Left ventricle myocardium inferior (tissue), 1 donor: Measurements from ENCODE around the gene MAPK13. TPM values are rescaled to one million over a fixed set of nuclear protein-coding genes. Genes with fewer than 3 reads are reported as not detected.

Experiments used
- DNase-seq: peaks from one replicate; pipeline ENCODE4 v3.0.0-alpha.2; 2020
- H3K27ac ChIP-seq: fragments of 200-600 bp; replicated peaks from 2 replicates; pipeline ENCODE4 v1.8.0; 2021
- H3K27me3 ChIP-seq: fragments of 200-600 bp; 2 replicates; pipeline ENCODE4 v1.8.0; 2021; ENCODE audit warnings: low read depth
- H3K36me3 ChIP-seq: fragments of 200-600 bp; 2 replicates; pipeline ENCODE4 v1.8.0; 2021
- H3K4me1 ChIP-seq: fragments of 200-600 bp; 2 replicates; pipeline ENCODE4 v1.8.0; 2021
- H3K4me3 ChIP-seq: fragments of 200-600 bp; 2 replicates; pipeline ENCODE4 v1.8.0; 2021; ENCODE audit warnings: mild to moderate bottlenecking, moderate library complexity
- H3K9me3 ChIP-seq: fragments of 200-600 bp; replicated peaks from 2 replicates; pipeline ENCODE4 v1.8.0; 2021
- intact Hi-C: fragments of 100-400 bp; cut with micrococcal nuclease; formaldehyde crosslinking; loops from one replicate; pipeline ENCODE4 v1.11.0; 2022
- total RNA-seq: library from RNA; stranded (reverse); fragmentation: NEBNext Ultra II Directional; extraction: Animal tissue kit (Norgen Biotek cat#: 25700); gene quantifications from one replicate; pipeline ENCODE4 v1.2.1, GENCODE V29; 2021
- TF ChIP-seq, protein P1 (sequence below): fragments of 200-600 bp; IDR thresholded peaks from 2 replicates; pipeline ENCODE4 v1.8.0; 2021; ENCODE audit warnings: antibody characterized with exemption, mild to moderate bottlenecking, borderline replicate concordance
- donor health status: DM: no; HTN: yes; CAD: no; lungs with severe emphysema.

The MAPK13 gene
- total RNA-seq, 1 donor from 2014 or later = 0.33 TPM

- no peak for DNase-seq
- H3K9me3 ChIP-seq = no peaks in the 10 kb centered on the region
- H3K27me3 ChIP-seq = no peaks in the 10 kb centered on the region
- H3K4me3 ChIP-seq = no peak overlapping the region
- intact Hi-C loops = no loop called here
- H3K27ac ChIP-seq = no peak overlapping the region
- TF ChIP-seq, protein P1, sequence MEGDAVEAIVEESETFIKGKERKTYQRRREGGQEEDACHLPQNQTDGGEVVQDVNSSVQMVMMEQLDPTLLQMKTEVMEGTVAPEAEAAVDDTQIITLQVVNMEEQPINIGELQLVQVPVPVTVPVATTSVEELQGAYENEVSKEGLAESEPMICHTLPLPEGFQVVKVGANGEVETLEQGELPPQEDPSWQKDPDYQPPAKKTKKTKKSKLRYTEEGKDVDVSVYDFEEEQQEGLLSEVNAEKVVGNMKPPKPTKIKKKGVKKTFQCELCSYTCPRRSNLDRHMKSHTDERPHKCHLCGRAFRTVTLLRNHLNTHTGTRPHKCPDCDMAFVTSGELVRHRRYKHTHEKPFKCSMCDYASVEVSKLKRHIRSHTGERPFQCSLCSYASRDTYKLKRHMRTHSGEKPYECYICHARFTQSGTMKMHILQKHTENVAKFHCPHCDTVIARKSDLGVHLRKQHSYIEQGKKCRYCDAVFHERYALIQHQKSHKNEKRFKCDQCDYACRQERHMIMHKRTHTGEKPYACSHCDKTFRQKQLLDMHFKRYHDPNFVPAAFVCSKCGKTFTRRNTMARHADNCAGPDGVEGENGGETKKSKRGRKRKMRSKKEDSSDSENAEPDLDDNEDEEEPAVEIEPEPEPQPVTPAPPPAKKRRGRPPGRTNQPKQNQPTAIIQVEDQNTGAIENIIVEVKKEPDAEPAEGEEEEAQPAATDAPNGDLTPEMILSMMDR = no peak
- H3K4me1 ChIP-seq = peaks cover 39% of the 10 kb centered on the region
- peaks cover 29% of the 10 kb centered on the region for H3K36me3 ChIP-seq
These were observed 30.3 kb upstream of the MAPK13 start for GRCh38 chr6:36099869-36100483.

- Histone ChIP-seq H3K9me3 (no peaks in the 10 kb centered on the region), H3K4me1 (peaks cover 37% of the 10 kb centered on the region), H3K36me3 (peaks cover 27% of the 10 kb centered on the region), H3K27ac (no peak overlapping the region), H3K27me3 (no peaks in the 10 kb centered on the region), H3K4me3 (no peak overlapping the region)
- intact Hi-C loops = no loop called here
- TF ChIP-seq, protein P1 = no peak
- DNase-seq = no peak
These were observed 28.6 kb upstream of the MAPK13 start for GRCh38 chr6:36101691-36102090.

- DNase-seq = no peak
- H3K27me3 ChIP-seq = no peaks in the 10 kb centered on the region
- intact Hi-C loops = no loop called here
- H3K4me1 ChIP-seq = peaks cover 37% of the 10 kb centered on the region
- no peaks in the 10 kb centered on the region for H3K9me3 ChIP-seq
- H3K27ac ChIP-seq = no peak overlapping the region
- TF ChIP-seq, protein P1 = no peak
- H3K4me3 ChIP-seq = no peak overlapping the region
- peaks cover 31% of the 10 kb centered on the region for H3K36me3 ChIP-seq
These were observed 27.5 kb upstream of the MAPK13 start for GRCh38 chr6:36102853-36103252.

DNA sequence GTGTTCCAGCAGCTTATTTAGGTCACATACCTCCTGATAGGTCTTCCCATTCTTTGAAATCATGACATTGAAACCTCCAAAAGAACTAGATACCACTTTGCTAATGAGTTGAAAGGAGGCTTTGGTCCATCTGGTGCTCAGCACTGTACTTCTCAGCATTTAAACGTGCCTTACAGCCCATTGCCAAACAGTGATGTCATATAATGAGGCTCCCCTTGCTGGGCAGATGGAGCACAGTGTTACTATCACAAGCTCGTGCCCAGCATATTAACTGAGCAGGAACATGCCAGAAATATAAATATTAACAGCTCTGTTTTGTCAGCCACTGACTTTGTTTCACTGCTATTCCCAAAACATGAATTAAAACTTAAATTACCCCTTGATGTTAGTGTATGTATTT lies 25.5 kb upstream of the MAPK13 start:
- intact Hi-C loops = no loop called here
- TF ChIP-seq, protein P1 = no peak
- H3K9me3 ChIP-seq = no peaks in the 10 kb centered on the region
- no peaks in the 10 kb centered on the region for H3K27me3 ChIP-seq
- H3K4me3 ChIP-seq = no peak overlapping the region
- no peak overlapping the region for H3K27ac ChIP-seq
- peaks cover 50% of the 10 kb centered on the region for H3K36me3 ChIP-seq
- DNase-seq = no peak
- H3K4me1 ChIP-seq = peaks cover 21% of the 10 kb centered on the region

- Histone ChIP-seq H3K4me3 (no peak overlapping the region), H3K27me3 (no peaks in the 10 kb centered on the region), H3K4me1 (peaks cover 11% of the 10 kb centered on the region), H3K36me3 (peaks cover 57% of the 10 kb centered on the region), H3K9me3 (no peaks in the 10 kb centered on the region), H3K27ac (no peak overlapping the region)
- TF ChIP-seq, protein P1 = no peak
- intact Hi-C loops = no loop called here
- DNase-seq = no peak
These were observed 21.2 kb upstream of the MAPK13 start for GRCh38 chr6:36109092-36109491.

- Histone ChIP-seq H3K27me3 (no peaks in the 10 kb centered on the region), H3K9me3 (no peaks in the 10 kb centered on the region), H3K27ac (no peak overlapping the region), H3K36me3 (peaks cover 48% of the 10 kb centered on the region), H3K4me3 (no peak overlapping the region), H3K4me1 (peaks cover 9% of the 10 kb centered on the region)
- intact Hi-C loops = no loop called here
- TF ChIP-seq, protein P1 = no peak
- no peak for DNase-seq
These were observed 20.3 kb upstream of the MAPK13 start for GRCh38 chr6:36110050-36110449.
